Loucy (cell line): Measurements from ENCODE around the gene BOC.

ENCODE experiments used
- CTCF ChIP-seq: fragments of 200-600 bp; sonication (generic); conservative IDR thresholded peaks from 2 replicates; pipeline ENCODE4 v1.5.1; 2014; ENCODE audit warnings: mild to moderate bottlenecking, antibody characterized with exemption, low read length
- EZH2phosphoT487 ChIP-seq: fragments of 200-600 bp; IDR thresholded peaks from 2 replicates; pipeline ENCODE4 v1.6.1; 2018; ENCODE audit warnings: antibody characterized with exemption, mild to moderate bottlenecking, moderate library complexity, borderline replicate concordance

- TF ChIP-seq EZH2phosphoT487 = no peak
- no peak for TF ChIP-seq CTCF
Observed at GRCh38 chr3:113218011-113218680, 6.8 kb downstream of the BOC start.
